Parathyroid adenoma (tissue), 2 donors: Measurements from ENCODE around the gene LRRC15.

Experiments used
- H2AFZ ChIP-seq: fragments of 300-600 bp; sonication (generic); one replicate; pipeline ENCODE4 v1.7.0; 2017; ENCODE audit warnings: antibody characterized with exemption, mild to moderate bottlenecking
- H3K27ac ChIP-seq: fragments of 300-600 bp; sonication (generic); one replicate; pipeline ENCODE4 v1.7.0; 2017
- H3K27me3 ChIP-seq: fragments of 300-600 bp; sonication (generic); one replicate; pipeline ENCODE4 v1.7.0; 2017; ENCODE audit warnings: low read length; ENCODE audit not compliant: control insufficient read depth, insufficient read depth
- H3K36me3 ChIP-seq: fragments of 300-600 bp; sonication (generic); one replicate; pipeline ENCODE4 v1.7.0; 2017; ENCODE audit warnings: low read length; ENCODE audit not compliant: control insufficient read depth, insufficient read depth
- H3K4me1 ChIP-seq: fragments of 300-600 bp; sonication (generic); one replicate; pipeline ENCODE4 v1.7.0; 2017; ENCODE audit warnings: control low read depth
- H3K4me2 ChIP-seq: fragments of 300-600 bp; sonication (generic); one replicate; pipeline ENCODE4 v1.7.0; 2017; ENCODE audit warnings: low read length
- H3K4me3 ChIP-seq: fragments of 300-600 bp; sonication (generic); one replicate; pipeline ENCODE4 v1.7.0; 2017; ENCODE audit warnings: low read depth, low read length
- H3K79me2 ChIP-seq: fragments of 300-600 bp; sonication (generic); one replicate; pipeline ENCODE4 v1.7.0; 2017; ENCODE audit warnings: control low read depth
- H3K9ac ChIP-seq: fragments of 300-600 bp; sonication (generic); one replicate; pipeline ENCODE4 v1.7.0; 2017; ENCODE audit warnings: mild to moderate bottlenecking
- H3K9me3 ChIP-seq: fragments of 300-600 bp; sonication (generic); one replicate; pipeline ENCODE4 v1.7.0; 2017; ENCODE audit warnings: low read length; ENCODE audit not compliant: control insufficient read depth
- CTCF ChIP-seq: fragments of 300-600 bp; sonication (generic); IDR thresholded peaks from one replicate; pipeline ENCODE4 v1.7.0; 2017; ENCODE audit warnings: antibody characterized with exemption, mild to moderate bottlenecking
- donor health status: primary hyperparathyroidism.

Gene LRRC15

GRCh38 chr3:194387276-194387675 lies 17.7 kb upstream of the LRRC15 start:
- no peak overlapping the region for H3K27ac ChIP-seq
- no peak overlapping the region for H3K4me2 ChIP-seq
- H3K9ac ChIP-seq = no peak overlapping the region
- no peaks in the 10 kb centered on the region for H3K4me1 ChIP-seq
- no peaks in the 10 kb centered on the region for H3K79me2 ChIP-seq
- H3K4me3 ChIP-seq = no peak overlapping the region
- H3K36me3 ChIP-seq = no peaks in the 10 kb centered on the region
- no peaks in the 10 kb centered on the region for H3K27me3 ChIP-seq
- H2AFZ ChIP-seq = no peak overlapping the region
- TF ChIP-seq CTCF = no peak
- no peaks in the 10 kb centered on the region for H3K9me3 ChIP-seq

DNA sequence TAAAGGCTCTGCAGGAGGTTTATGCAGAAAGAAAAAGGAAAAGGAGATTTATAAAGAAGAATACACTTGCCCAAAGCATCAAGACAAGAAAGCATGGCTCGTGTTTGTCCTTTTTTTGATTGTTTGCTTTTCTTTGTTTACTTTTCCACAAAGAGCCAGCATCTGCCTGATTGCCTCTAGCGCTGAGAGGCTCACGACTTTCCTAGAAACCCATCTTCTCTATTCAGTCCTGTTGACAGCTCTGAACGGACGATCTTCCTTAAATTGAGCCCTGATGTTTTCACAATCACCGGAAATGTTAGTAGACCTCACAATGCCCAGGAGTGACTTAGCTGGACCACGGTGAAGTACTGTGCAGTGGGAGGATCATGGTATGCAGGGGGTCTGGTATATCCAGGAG lies 17.1 kb upstream of the LRRC15 start:
- no peak overlapping the region for H3K27ac ChIP-seq
- H2AFZ ChIP-seq = no peak overlapping the region
- no peaks in the 10 kb centered on the region for H3K36me3 ChIP-seq
- H3K27me3 ChIP-seq = no peaks in the 10 kb centered on the region
- no peak for TF ChIP-seq CTCF
- no peaks in the 10 kb centered on the region for H3K79me2 ChIP-seq
- no peak overlapping the region for H3K9ac ChIP-seq
- H3K4me1 ChIP-seq = no peaks in the 10 kb centered on the region
- H3K4me3 ChIP-seq = no peak overlapping the region
- H3K4me2 ChIP-seq = no peak overlapping the region
- no peaks in the 10 kb centered on the region for H3K9me3 ChIP-seq

DNA sequence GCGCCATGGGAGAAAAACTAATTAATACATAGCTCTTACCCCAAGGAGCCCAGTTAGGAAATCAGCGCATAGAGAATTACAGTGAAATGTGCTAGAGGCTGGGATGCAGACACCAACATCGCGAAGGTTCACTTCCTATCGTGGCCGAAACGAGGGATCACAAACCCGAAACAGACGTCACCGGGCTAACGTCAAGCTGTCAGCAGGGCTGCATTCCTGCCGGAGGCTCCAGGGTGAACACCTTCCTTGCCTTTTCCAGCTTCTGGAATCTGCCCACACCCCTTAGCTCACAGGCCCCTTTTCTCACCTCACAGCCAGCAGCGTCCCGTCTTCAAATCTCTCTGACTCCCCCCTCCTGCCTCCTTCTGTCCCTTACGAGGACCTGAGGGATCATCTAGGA lies 16.5 kb upstream of the LRRC15 start:
- Histone ChIP-seq H2AFZ (no peak overlapping the region), H3K27ac (no peak overlapping the region), H3K4me1 (no peaks in the 10 kb centered on the region), H3K27me3 (no peaks in the 10 kb centered on the region), H3K36me3 (no peaks in the 10 kb centered on the region), H3K79me2 (no peaks in the 10 kb centered on the region), H3K9me3 (no peaks in the 10 kb centered on the region), H3K4me2 (no peak overlapping the region), H3K4me3 (no peak overlapping the region), H3K9ac (no peak overlapping the region)
- no peak for TF ChIP-seq CTCF

DNA sequence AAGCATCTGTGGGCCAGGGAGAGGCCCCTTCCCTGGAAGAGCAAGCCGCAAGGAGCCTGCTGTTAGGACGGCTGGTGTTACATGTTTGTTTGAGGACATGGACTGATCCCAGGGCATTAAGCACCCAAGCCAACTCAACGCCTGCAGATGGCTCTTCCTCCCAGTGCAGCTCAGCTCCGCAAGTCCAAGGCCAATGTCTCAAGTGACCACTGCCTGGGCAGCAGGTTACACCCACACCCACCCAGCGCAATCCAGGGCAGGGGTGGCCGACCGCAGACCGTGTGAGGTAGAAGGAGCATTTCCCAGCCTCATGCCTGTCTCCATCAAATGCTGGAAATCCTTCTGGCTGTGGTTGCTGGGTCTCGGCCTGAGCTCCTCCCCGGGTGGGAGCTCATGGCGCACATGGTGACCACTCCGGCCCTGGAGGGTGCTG lies 15.0 kb upstream of the LRRC15 start:
- Histone ChIP-seq H3K9ac (no peak overlapping the region), H3K4me2 (no peak overlapping the region), H3K9me3 (no peaks in the 10 kb centered on the region), H2AFZ (no peak overlapping the region), H3K4me3 (no peak overlapping the region), H3K79me2 (no peaks in the 10 kb centered on the region), H3K36me3 (no peaks in the 10 kb centered on the region), H3K4me1 (no peaks in the 10 kb centered on the region), H3K27ac (no peak overlapping the region), H3K27me3 (no peaks in the 10 kb centered on the region)
- no peak for TF ChIP-seq CTCF

GRCh38 chr3:194384156-194384555 lies 14.6 kb upstream of the LRRC15 start:
- Histone ChIP-seq H3K9ac (no peak overlapping the region), H3K4me2 (no peak overlapping the region), H2AFZ (no peak overlapping the region), H3K9me3 (no peaks in the 10 kb centered on the region), H3K4me3 (no peak overlapping the region), H3K36me3 (no peaks in the 10 kb centered on the region), H3K4me1 (no peaks in the 10 kb centered on the region), H3K79me2 (no peaks in the 10 kb centered on the region), H3K27me3 (no peaks in the 10 kb centered on the region), H3K27ac (no peak overlapping the region)
- TF ChIP-seq CTCF = no peak
